Measurements from ENCODE around the gene KLHDC9.

The KLHDC9 gene

GRCh38 chr1:161077426-161077825 is 20.7 kb upstream of the KLHDC9 start:
- no peak for DNase-seq

- no peak for DNase-seq
Measured at GRCh38 chr1:161079436-161080110, 18.6 kb upstream of the KLHDC9 start.

DNA sequence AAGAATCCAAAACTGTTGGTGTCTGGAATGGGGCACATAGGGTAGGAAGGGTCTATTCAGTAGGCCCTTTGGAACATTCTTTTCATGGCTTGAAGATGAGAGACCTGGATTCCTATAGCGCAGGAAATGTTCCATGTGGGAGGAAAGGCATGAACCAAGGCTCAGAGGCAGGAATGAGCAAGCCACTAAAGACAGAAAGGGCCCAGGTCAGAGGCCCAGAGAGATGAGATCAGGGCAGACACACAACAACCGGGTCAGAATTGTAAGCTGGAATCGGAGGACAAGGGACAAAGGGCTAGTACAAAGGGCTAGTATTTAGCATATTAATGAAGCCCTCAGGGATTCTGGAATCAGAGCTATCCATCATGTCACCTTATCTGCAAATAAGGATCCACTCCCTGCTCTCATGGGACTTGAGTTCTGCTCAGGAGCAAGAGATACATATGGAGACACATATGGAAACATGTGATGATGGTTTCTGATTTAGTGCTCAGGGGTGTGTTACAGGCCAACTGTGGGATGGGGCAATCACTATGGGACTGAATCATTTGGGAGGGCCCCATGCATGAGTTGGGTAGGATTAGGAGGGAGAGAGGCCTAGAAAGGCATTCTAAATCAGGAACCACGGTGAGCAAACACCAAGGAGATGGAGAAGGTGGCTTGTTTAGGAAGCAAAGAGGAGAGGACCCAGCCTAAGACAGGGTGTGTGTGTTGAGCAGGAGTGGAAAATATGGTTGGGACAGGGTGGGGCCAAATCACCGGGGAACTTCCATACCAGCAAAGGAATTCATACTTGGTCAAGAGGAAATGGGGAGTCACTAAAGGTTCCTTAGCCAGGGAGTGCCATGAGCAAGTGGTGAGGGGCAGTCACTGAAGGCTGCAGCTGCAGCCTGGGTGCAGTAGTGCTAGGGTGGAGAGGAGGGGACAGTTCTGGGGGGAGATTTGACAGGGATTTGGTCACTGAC is 17.4 kb upstream of the KLHDC9 start:
- DNase-seq: no peak

- no peak for DNase-seq
Measured at GRCh38 chr1:161081519-161081918, 16.6 kb upstream of the KLHDC9 start.

DNA sequence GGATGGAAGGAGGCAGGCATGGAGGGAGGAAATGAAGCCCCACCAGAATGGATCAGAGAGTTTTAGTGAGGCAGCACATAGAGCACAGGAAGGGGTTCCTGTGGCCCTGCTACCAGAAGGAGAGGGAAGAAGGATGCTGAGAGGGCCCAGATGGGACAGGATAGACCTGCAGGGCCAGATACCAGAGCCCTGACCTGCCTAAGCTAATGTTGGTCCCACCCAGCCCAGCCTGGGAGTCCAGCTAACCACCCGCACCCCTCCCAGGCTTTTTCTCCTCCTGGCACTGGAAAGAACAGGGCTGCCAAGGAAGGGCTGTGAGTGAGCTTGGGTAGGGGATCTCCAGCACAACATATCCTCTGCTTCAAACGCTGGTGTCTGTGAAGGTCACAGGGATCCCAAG is 15.7 kb upstream of the KLHDC9 start:
- no peak for DNase-seq

- no peak for DNase-seq
Measured at GRCh38 chr1:161082996-161083747, 15.0 kb upstream of the KLHDC9 start.

- no peak for DNase-seq
Measured at GRCh38 chr1:161083748-161084596, 14.2 kb upstream of the KLHDC9 start.

DNA sequence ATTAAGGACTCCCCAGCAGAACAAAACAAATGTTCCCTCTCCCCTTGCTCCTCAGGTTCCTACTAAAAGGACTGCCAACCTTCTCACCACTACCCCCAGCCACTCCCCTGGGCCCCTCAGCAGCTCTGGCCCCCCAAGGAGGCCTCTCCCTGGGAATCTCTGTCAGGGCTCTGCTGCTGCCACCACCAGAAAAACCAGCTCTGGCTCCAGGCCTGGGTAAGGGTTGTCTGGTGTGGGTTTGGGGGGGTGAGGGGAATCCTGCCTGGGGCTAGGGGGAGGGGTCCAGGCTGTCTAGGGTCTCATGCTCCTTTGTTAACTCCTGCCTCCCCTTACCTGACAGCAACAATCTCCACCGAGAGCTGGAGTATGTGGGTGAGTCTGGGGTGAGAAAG is 13.6 kb upstream of the KLHDC9 start:
- DNase-seq: no peak

GRCh38 chr1:161085165-161085564 is 13.0 kb upstream of the KLHDC9 start:
- no peak for DNase-seq

DNA sequence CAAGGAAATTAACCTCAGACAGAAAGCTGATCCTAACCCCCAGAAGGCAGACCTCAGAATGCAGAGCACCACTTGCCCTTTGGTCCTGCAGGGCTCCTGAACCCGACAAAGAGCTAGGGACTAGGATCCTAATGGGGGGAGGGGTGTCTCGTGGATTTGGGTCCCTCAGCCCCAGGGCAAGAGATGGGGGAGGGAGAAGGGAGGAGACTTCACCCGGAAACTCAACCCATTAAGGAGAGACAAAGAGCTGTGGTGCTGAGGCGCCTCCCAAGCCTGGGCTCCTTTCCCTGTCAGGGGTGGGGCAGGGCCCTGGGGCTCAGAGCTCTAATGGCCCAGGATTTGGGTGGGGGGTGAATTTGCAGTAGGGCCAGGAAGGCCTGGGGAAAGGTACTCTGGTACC is 11.7 kb upstream of the KLHDC9 start:
- no peak for DNase-seq

DNA sequence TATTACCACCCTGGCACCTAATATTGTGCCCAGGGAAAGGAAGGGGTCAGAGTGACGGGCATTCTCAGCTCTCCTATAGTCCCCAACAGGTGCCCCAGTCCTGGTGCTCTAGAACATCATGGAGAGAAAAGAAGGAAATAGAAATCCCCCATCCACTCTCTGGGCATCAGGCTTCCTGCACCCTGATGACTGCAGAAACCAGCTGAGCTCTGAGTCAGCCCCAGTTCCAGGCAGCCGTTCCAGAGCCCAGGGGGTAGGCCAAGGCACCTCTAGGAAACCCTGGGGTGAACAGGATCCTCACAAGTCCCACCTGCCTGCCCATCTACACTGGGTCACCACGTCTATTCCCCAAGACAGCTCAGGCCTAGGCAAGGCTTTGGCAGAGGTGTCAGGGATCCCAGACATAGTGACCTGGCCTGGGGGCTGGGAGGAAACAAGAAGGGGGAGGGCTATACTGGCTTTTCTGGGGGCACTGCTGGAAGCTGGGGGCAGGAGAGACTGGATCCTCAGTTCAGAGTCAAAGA is 9.5 kb upstream of the KLHDC9 start:
- DNase-seq: no peak

DNA sequence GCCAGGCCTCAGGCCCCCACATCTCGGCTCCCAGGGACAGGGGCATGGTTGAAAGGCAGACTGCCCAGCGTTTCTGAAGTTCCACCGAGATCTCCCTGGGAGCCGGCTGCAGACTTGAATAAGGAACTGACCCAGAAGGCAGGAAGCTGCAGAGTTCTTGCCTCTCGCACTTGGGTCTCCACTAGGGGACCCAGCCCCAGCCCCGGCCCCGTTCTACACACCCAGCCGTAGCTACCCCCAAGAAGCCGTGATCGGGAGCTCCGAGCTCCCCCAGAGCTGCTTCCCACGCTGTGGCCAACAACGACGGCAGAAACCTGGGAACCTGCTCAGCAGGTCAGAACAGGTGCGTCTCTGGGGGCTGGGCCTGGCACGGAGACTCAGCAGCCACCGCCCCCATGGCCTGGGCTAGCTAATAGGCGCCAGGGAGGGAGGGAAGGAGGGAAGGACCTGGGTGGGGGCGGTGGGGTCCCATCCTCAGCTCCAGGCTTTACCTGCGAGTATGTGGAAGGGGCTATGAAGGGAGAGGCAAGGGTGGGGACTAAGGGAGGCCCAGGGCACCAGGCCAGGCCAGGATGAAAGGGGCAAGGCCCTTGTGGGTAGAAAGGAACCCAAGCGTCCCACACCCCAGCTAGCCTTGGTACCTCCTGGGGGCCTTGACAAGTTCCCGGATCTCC is 8.8 kb upstream of the KLHDC9 start, which contains the start of gene NECTIN4:
TSS of gene NECTIN4 (minus strand) at position 308 of the 674 bp plus-strand sequence. CDS start at position 46, 262 bp downstream.
- no peak for DNase-seq

GRCh38 chr1:161089938-161090337 is 8.2 kb upstream of the KLHDC9 start:
- no peak for DNase-seq

DNA sequence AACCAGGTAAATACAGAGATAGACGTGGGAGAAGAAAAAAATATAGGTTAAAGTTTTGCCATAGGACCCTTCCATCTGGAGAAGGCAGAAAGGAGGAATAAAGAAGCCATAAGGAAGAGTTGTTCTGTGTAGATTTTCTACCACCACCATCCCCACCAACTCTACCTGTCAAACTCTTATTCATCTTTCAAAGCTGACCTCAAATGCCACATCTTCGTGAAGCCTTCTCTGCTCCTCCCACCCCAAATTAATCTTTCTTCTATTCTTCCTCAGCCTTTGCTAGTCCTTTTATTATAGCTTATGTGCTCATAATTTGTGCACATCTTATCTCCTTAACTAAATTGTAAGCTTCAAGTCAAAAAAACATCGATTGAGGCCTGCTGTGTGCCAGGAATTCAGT is 7.5 kb upstream of the KLHDC9 start:
- DNase-seq: no peak

DNA sequence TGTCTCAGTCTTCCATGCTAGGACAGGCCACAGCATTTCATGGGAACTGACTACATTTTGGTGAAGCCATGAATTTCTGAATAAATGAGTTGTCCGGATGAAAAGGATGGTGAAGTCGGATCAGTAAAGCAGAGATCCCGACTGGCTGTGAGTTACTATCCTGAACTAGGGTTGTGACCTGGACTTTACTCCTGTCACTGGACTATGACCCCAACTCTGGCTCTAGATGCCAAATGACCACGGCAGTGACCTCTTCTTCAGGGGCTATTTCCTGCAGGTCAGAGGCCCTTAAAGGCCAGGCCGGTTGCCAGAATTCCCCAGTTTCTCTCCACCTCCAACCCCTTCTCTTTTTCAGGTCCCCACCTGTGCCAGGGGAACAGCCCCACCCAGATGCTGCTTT is 7.1 kb upstream of the KLHDC9 start:
- DNase-seq: no peak

DNA sequence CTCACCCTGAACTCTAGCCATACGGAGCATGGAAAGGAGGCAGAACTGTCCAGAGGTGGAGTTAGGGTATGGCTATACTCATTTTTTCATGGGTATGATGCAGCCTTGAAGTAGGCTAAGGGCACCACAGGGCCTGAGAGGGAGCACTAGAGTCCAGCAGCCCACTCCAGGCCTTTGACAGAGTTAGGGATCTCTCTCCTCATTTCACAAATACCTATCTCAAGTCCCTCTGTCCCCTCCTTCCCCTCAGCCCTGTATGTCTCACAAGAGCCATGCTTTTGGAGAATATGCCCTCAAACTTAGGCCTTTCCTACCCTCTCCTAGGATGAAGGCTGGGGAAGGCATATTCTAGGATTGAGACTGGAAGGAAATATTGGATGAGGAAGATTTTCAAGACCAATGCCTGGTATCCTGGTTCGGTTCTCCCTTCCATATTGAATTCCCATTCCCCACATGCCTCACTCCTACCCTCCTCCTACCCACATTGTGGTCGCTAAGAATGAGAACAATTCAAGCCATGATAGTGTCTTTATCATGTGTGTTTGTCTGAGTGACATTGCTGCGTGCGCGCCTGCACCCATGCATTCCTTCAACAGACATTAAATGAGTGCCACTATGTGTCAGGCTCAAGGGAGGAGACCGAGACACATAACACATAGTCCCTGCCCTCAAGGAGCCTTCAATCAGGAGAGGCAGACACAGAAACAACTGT is 6.2 kb upstream of the KLHDC9 start:
- no peak for DNase-seq

GRCh38 chr1:161092621-161093028 is 5.5 kb upstream of the KLHDC9 start:
- no peak for DNase-seq

GRCh38 chr1:161094481-161094880 is 3.7 kb upstream of the KLHDC9 start:
- no peak for DNase-seq

DNA sequence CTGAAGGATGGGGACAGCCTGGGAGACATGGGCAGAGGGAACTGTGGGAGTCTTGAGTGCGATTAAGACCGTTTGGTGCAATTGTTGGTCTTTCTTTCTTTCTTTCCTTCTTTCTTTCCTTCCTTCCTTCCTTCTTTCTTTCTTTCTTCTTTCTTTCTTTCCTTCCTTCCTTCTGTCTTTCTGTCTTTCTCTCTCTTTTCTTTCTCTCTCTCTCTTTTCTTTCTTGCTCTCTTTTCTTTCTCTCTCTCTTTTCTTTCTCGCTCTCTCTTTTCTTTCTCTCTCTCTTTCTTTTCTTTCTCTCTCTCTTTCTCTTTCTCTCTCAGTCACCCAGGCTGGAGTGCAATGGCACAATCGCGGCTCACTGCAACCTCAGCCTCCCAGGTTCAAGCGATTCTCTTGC is 2.9 kb upstream of the KLHDC9 start:
- no peak for DNase-seq

DNA sequence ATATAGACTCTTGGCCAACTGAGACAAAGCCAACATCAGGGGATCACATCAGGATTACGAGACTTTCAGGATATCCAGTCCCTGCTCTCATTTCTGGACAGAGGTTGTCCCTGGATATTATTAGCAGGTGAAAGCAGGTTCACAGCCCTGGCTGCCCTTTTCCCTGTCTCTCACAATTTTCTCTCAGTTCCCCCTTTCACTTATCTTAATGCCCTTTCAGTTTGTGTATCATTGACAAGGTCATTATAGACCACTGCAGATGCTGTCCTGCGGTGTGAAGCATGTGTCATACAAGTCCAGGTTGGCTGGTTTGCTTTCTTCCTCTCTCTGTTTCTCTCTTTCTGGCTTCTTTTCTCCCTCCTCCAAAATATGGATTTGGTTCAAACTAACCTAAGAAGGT is 2.1 kb upstream of the KLHDC9 start:
- no peak for DNase-seq

DNA sequence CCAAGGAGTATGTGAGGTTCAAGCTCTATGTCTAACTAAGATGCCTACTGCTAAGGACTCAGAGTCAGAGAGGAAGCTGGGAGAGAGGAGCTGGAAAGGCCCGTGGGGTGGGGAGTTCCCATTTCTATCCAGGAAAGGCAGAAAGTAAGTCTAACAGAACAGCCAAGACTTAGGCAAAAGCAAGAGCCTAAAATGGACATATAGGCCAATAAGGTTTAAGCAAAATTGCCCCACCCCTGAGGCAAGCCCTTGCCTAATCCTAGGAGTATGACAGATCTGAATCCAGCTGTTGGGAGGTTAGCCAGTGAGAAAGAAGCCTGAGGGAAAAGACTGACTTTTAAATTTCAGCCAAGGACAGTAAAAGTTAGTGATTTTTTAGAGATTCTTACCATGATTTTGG is 1.6 kb upstream of the KLHDC9 start:
- no peak for DNase-seq
